ENCODE results near the gene SLX4IP. TPM values are rescaled to one million over a fixed set of nuclear protein-coding genes. Genes with fewer than 3 reads are reported as not detected.

The SLX4IP gene
- total and polyA plus RNA-seq, 2 of the 13 experiments (the other 11 are each of a cell fraction or from before 2014, with no cell fraction given): 3.6 to 7.3 TPM

- TF ChIP-seq TOPORS (CRISPR knock-in tag; IDR thresholded peaks at IDR 0.05): no peak
- TF ChIP-seq ZSCAN9 (CRISPR knock-in tag; IDR thresholded peaks at IDR 0.05; ENCODE audit: borderline replicate concordance): no peak
- TF ChIP-seq PHF20 (CRISPR knock-in tag; IDR thresholded peaks at IDR 0.05): no peak
- peak; percentile 17; the same call in 1 of the 2 replicates for TF ChIP-seq KDM3A (CRISPR knock-in tag; IDR thresholded peaks at IDR 0.05; ENCODE audit: low read depth)
- TF ChIP-seq TEAD3 (CRISPR knock-in tag; optimal IDR thresholded peaks at IDR 0.05; ENCODE audit: borderline replicate concordance): no peak
- 0 out of 2 replicates have a peak, but pooled peaks have one; percentile 45 for TF ChIP-seq BCL6 (CRISPR knock-in tag; IDR thresholded peaks at IDR 0.05)
- no peak for TF ChIP-seq ZNF781 (CRISPR knock-in tag; IDR thresholded peaks at IDR 0.05; ENCODE audit: borderline replicate concordance, not compliant biosample characterization)
- peak; percentile 52; the same call in 1 of the 2 replicates for TF ChIP-seq ZNF646 (CRISPR knock-in tag; IDR thresholded peaks at IDR 0.05)
- no peak for TF ChIP-seq ZNF644 (CRISPR knock-in tag; IDR thresholded peaks at IDR 0.05; ENCODE audit: low read depth)
- TF ChIP-seq, protein P1, sequence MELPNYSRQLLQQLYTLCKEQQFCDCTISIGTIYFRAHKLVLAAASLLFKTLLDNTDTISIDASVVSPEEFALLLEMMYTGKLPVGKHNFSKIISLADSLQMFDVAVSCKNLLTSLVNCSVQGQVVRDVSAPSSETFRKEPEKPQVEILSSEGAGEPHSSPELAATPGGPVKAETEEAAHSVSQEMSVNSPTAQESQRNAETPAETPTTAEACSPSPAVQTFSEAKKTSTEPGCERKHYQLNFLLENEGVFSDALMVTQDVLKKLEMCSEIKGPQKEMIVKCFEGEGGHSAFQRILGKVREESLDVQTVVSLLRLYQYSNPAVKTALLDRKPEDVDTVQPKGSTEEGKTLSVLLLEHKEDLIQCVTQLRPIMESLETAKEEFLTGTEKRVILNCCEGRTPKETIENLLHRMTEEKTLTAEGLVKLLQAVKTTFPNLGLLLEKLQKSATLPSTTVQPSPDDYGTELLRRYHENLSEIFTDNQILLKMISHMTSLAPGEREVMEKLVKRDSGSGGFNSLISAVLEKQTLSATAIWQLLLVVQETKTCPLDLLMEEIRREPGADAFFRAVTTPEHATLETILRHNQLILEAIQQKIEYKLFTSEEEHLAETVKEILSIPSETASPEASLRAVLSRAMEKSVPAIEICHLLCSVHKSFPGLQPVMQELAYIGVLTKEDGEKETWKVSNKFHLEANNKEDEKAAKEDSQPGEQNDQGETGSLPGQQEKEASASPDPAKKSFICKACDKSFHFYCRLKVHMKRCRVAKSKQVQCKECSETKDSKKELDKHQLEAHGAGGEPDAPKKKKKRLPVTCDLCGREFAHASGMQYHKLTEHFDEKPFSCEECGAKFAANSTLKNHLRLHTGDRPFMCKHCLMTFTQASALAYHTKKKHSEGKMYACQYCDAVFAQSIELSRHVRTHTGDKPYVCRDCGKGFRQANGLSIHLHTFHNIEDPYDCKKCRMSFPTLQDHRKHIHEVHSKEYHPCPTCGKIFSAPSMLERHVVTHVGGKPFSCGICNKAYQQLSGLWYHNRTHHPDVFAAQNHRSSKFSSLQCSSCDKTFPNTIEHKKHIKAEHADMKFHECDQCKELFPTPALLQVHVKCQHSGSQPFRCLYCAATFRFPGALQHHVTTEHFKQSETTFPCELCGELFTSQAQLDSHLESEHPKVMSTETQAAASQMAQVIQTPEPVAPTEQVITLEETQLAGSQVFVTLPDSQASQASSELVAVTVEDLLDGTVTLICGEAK (IDR thresholded peaks at IDR 0.05): no peak
- TF ChIP-seq, protein P1 (CRISPR knock-in tag; IDR thresholded peaks at IDR 0.05): no peak; the same call in 1 of the 2 replicates
- peak; percentile 97 for TF ChIP-seq ZNF605 (CRISPR knock-in tag; IDR thresholded peaks at IDR 0.05)
- 0 out of 2 replicates have a peak, but pooled peaks have one; percentile 68 for TF ChIP-seq GTF3A (CRISPR knock-in tag; conservative IDR thresholded peaks at IDR 0.05)
Measured at GRCh38 chr20:10672624-10673127, 237.6 kb downstream of the SLX4IP start (continued).
